ENCODE measurements around the gene LDHB. TPM values are rescaled to one million over a fixed set of nuclear protein-coding genes. Genes with fewer than 3 reads are reported as not detected.
"Not testable (repeated sequence)": the region's sequence is repeated elsewhere in the genome, so short reads cannot be mapped to it uniquely, and the experiment has no call there.

Gene LDHB
- total RNA-seq, 1 donor from 2014 or later, result 385 TPM

GRCh38 chr12:21665816-21666215, 8.2 kb upstream of the LDHB start:
- Mint-ChIP-seq H3K27me3 (peaks cover 26% of the 10 kb centered on the region), H3K4me1 (no peaks in the 10 kb centered on the region), H3K4me3 (no peak overlapping the region), H3K9me3 (no peaks in the 10 kb centered on the region), H3K27ac (no peak overlapping the region), H3K36me3 (ENCODE audit: low read depth) (no peaks in the 10 kb centered on the region)
- no peak for TF ChIP-seq CTCF (IDR thresholded peaks at IDR 0.05)
- ChIA-PET CTCF (no interaction called here), POLR2A (no interaction called here)
- intact Hi-C loops (cut with micrococcal nuclease), result no loop called here
- DNase-seq (no peak), ATAC-seq (ENCODE audit: low read depth) (no peak)

- ATAC-seq (ENCODE audit: low read depth) (no peak), DNase-seq (no peak)
- H3K4me1 Mint-ChIP-seq, result peaks cover 5% of the 10 kb centered on the region
- POLR2A ChIA-PET, result no interaction called here
- no peak overlapping the region for H3K27ac Mint-ChIP-seq
- no peak overlapping the region for H3K4me3 Mint-ChIP-seq
- peaks cover 11% of the 10 kb centered on the region for H3K27me3 Mint-ChIP-seq
- CTCF ChIA-PET, result interaction anchor here (1.5 kb wide), 1 partner anchor 18 kb away, joined by 5 read pairs; no protein-coding TSS in a partner anchor
- H3K9me3 Mint-ChIP-seq, result no peaks in the 10 kb centered on the region
- intact Hi-C loops (cut with micrococcal nuclease), result no loop called here
- TF ChIP-seq CTCF (IDR thresholded peaks at IDR 0.05), result no peak
- peaks cover 5% of the 10 kb centered on the region for H3K36me3 Mint-ChIP-seq (ENCODE audit: low read depth)
Observed at GRCh38 chr12:21662122-21662792, 4.6 kb upstream of the LDHB start.

- CTCF ChIA-PET, result interaction anchor here (1.5 kb wide), 1 partner anchor 18 kb away, joined by 5 read pairs; no protein-coding TSS in a partner anchor
- H3K9me3 Mint-ChIP-seq; POLR2A ChIA-PET; H3K27me3 Mint-ChIP-seq; ATAC-seq (ENCODE audit: low read depth); H3K4me3 Mint-ChIP-seq; intact Hi-C loops (cut with micrococcal nuclease); H3K27ac Mint-ChIP-seq; DNase-seq; H3K36me3 Mint-ChIP-seq (ENCODE audit: low read depth): not testable (repeated sequence)
- H3K4me1 Mint-ChIP-seq, result peaks cover 11% of the 10 kb centered on the region
Observed at GRCh38 chr12:21661396-21662093, 3.9 kb upstream of the LDHB start.

GRCh38 chr12:21659383-21659782, 1.7 kb upstream of the LDHB start:
- no peak for TF ChIP-seq CTCF (IDR thresholded peaks at IDR 0.05)

GRCh38 chr12:21656905-21657325, 727 bp downstream of the LDHB start:
- H3K27me3 Mint-ChIP-seq, result peaks cover 3% of the 10 kb centered on the region
- H3K4me3 Mint-ChIP-seq, result peak overlapping the region; percentile 99
- peak overlapping the region; percentile 97 for H3K27ac Mint-ChIP-seq
- intact Hi-C loops (cut with micrococcal nuclease), result loop anchor here (1.0 to 10.0 kb wide), 6 partner anchors 23 to 968 kb away; partner anchors contain the start of genes C2CD5, CMAS, ETNK1 and GOLT1B
- peaks cover 28% of the 10 kb centered on the region for H3K36me3 Mint-ChIP-seq (ENCODE audit: low read depth)
- ChIA-PET CTCF (no interaction called here), POLR2A (interaction anchor here (1.1 to 2.1 kb wide), 8 partner anchors 10 to 887 kb away, joined by 3 to 36 read pairs (median 5); partner anchors contain the start of genes C2CD5, GOLT1B, PYROXD1 and RECQL)
- ATAC-seq (ENCODE audit: low read depth) (no peak), DNase-seq (no peak)
- peaks cover 24% of the 10 kb centered on the region for H3K4me1 Mint-ChIP-seq
- no peaks in the 10 kb centered on the region for H3K9me3 Mint-ChIP-seq
- no peak for TF ChIP-seq CTCF (IDR thresholded peaks at IDR 0.05)

More at GRCh38 chr12:21659383-21659782, 1.7 kb upstream of the LDHB start:
- Mint-ChIP-seq H3K4me1 (peaks cover 24% of the 10 kb centered on the region), H3K4me3 (no peak overlapping the region), H3K27ac (no peak overlapping the region), H3K36me3 (ENCODE audit: low read depth) (peaks cover 9% of the 10 kb centered on the region), H3K27me3 (peaks cover 5% of the 10 kb centered on the region), H3K9me3 (no peaks in the 10 kb centered on the region)
- DNase-seq, result no peak
- ChIA-PET CTCF (no interaction called here), POLR2A (no interaction called here)
- intact Hi-C loops (cut with micrococcal nuclease), result loop anchor here (10.0 kb wide), 1 partner anchor 965 kb away; the partner anchor contains the start of gene ETNK1
- no peak for ATAC-seq (ENCODE audit: low read depth)

All from activated B cell treated with CpG ODN at 0.5 μM for 24 hours (primary cell).